Left forelimb (tissue), 1 donor: ENCODE data around the gene TECR.
A peak's percentile ranks its signal among the peaks of the same experiment; 100 is the strongest.

Experiments used
- DNase-seq: peaks from one replicate; pipeline ENCODE4 v3.0.0-alpha.2; 2018; ENCODE audit warnings: low spot score

The TECR gene

DNA sequence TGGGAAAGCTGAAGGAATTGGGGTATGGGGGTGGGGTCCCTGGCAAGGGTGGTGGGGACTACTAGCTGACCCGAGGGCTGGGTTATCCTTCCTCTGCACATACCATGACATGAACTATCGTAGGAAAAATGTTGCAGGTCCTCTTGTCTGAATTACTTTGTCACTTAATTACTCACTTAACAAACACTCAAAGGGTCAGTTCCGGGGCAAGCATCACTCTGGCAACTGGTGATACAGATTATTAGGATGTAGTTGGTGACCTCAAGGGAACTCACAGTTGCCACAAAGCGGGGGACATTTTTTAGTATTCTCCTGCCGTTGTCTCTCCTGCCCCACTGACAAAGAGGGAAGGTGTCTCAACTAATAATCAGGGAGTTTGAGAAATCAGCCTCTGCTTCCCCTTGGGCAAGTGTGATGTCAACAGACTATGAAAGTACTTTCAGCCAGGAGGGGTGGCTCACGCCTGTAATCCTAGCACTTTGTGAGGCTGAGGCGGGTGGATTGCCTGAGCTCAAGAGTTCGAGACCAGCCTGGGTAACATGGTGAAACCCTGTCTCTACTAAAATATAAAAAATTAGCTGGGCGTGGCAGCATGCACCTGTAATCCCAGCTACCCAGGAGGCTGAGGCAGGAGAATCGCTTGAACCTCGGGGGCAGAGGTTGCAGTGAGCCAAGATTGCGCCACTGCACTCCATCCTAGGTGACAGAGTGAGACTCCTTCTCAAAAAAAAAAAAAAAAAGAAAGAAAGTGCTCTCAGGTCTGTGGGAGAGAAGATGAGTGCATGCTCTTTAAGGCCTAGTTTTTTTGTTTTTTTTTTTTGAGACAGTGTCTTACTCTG is 21.5 kb upstream of the TECR start:
- DNase-seq, result no peak

DNA sequence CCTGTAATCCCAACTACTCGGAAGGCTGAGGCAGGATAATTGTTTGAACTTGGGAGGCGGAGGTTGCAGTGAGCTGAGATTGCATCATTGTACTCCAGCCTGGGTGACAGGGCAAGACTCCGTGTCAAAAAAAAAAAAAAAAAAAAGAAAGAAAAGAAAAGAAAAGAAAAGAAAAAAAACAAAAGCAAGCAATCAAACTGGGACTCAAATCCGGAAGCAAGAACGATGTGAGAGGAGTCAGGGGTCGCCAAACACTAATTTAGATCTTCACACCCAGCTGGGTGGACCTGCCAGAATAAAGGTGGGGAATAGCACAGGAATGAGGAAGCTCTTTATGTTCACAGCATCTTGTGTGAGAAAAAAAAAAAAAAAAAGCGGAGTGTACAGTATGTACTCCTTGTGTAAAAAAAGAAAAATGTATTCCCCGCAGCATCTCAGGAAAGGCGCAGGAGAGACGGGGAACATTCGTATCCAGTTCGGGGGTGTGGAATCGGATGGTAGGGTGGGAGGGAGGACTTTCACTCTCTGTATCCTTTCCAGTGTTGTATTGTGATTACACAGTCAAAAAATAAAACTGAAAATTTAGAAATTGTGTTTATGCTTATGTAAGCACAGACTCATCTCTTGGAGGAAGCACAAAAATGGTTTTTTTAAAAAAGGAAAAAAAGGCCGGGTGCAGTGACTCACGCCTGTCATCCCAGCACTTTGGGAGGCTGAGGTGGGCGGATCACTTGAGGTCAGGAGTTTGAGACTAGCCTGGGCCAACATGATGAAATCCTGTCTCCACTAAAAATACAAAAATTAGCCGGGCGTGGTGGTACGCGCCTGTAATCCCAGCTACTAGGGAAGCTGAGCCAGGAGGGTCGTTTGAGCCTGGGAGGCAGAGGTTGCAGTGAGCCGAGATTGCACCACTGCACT is 18.8 kb upstream of the TECR start:
- DNase-seq, result no peak

DNA sequence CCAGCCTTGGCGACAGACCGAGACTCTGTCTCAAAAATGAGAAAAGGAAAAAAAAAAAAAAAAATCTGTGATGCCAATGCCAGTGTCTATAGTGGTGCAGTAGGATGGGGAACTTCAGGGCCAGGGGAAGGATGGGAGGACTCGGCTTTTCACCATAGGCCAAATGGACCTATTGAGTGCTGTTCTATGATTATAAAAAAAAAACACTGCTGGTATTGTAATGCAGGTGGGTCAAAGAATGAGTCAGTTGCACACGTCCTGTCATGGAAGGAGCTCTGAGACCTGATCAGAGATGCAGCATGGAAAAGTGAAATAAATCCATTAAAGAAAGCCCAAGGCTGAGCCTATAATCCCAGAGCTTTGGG is 18.2 kb upstream of the TECR start:
- DNase-seq, result no peak

DNA sequence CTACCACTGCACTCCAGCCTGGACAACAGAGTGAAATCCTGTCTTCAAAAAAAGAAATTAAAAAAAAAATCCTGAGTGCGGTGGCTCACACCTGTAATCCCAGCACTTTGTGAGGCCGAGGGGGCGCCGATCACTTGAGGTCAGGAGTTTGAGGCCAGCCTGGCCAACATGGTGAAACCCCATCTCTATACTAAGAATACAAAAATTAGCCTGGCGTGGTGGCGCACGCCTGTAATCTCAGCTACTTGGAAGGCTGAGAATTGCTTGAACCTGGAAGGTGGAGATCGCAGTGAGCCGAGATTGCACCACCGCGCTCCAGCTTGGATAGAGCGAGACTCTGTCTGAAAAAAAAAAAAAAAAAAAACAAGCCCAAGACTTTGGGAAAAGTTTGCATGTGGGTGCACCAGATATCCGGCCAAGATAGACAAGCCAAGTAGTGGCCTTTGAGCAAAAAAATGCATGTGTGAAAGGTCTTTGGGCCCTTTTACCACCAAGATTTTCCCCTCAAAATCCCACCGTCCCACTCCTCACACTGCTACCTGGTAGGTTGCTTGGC is 16.9 kb upstream of the TECR start:
- DNase-seq, result no peak

DNA sequence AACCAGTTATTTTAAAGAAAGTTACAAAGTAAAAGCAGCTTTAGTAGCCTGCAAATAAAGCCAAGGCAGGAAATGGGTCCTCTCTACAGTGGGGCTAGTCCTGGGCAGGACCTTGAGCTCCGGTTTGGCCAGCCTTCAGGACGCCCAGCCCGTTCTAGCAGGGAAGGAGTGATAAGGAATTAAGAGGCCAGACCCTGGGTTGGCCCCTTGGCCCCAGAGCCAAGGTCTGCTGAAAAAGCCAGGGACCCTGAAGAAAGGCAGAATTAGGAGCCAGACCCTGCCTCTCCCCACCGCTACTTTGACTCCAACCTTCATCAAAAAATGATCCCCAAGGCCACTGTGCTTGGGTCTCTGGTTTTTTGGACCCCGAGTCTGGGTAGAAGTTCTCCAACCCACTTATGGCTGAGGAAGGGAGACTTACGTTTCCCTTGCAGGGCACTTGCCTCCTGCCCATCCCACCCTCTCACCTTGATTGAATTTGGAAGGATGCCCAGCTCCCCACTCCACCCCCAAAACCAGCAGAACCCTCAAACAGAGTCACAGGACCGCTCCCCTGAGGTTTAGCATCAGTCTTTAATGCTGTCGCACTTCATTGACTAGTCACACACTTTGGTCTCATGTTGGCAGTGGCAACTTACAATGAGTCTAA is 15.1 kb upstream of the TECR start:
- no peak for DNase-seq

DNA sequence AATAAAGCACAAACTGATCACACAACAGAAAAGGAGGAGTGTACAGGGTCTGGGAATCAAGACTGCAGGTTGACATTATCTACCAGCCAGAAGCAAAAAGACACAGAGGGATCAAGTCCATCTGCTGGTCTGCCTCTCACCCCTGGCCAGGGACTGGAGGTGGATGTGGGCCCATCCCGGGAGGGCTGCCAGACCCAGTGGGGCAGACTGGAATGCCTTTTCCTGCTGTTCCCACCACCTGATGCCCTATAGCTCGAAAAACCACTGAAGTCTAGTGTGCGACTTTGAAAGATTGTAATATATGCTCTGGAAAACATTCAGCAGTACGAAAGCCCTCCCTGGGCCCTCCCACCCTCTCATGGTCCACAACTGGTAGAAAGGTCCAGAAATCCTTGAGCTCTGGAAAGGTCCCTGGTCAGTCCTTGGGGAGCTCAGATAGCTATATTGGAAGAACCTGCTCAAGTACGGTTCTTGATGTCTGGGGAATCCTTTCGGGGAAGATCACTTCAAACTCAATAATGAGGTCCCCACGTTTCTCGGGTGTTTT is 13.8 kb upstream of the TECR start:
- no peak for DNase-seq

DNA sequence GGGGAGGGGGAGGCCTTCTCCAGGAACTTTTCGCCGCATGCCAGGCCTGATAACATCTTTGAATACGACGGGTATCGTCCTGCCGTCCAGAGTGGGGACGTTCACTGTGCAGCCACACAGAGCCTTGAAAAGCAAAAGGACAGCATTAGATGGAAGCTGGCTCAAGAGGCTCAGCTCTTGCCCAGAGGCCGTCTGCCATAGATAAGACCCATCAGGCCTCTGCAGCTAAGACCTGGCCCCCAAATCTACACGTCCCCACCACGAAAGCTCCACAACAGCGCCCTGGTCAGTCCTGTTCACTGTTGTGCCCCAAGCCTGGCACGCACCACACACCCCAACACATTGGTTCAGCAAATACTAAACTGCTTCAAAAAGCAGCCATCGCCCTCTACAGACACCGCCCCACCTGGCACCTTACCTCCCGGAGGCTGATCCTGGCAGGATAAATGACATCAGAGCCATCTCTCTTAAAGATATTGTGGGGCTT is 13.3 kb upstream of the TECR start:
- no peak for DNase-seq

DNA sequence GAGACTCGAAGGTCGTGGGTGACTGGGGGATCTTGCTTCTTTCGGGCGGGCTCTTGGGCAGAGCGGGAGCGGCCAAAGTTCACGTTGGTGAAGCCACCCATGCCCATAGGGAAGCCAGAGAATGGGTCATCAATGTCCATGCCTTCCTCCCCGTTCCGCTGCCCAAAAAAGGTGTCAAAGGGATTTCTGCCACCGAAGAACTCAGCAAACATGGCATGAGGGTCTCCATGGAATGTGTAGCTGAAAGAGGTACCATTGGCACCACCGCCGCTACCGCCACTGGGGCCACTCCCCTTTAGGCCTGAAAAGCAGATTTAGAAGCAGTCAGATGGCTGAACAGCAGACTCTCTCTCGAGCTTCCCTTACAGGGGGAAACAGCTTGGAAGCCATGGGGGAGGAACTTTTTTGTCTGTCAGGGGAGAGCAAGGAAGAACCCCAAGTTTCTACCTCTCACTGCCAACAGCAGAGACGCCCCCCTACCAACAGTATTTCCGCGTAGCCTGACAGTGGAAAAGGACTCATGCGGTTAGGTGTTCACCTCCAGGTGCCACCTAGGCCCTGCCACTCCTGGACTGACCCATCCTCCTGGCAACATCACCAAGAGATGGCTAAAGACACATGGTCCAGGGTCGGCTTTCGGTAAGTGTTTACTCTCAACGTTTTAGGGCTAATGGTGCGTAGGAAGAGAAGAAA is 12.5 kb upstream of the TECR start:
- DNase-seq, result no peak

DNA sequence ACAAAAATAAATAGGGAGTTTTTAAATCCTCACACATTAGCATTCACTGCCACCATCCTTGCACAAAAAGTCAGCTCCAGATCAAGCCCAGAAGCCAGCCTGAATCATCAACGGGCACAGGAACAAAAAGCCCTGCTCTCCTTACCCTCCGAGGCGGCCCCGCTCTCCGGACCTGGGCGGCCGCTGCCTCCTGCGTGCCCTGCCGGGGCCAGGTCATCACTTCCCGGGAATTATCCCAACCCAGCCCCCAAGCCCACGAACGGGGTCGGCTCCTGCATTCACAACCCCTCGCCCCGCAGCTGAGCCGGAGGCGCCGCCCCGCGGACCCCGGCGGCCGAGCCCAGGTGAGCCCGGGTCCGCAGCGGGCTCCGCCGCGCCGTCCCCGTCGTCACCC is 12.0 kb upstream of the TECR start:
- no peak for DNase-seq

DNA sequence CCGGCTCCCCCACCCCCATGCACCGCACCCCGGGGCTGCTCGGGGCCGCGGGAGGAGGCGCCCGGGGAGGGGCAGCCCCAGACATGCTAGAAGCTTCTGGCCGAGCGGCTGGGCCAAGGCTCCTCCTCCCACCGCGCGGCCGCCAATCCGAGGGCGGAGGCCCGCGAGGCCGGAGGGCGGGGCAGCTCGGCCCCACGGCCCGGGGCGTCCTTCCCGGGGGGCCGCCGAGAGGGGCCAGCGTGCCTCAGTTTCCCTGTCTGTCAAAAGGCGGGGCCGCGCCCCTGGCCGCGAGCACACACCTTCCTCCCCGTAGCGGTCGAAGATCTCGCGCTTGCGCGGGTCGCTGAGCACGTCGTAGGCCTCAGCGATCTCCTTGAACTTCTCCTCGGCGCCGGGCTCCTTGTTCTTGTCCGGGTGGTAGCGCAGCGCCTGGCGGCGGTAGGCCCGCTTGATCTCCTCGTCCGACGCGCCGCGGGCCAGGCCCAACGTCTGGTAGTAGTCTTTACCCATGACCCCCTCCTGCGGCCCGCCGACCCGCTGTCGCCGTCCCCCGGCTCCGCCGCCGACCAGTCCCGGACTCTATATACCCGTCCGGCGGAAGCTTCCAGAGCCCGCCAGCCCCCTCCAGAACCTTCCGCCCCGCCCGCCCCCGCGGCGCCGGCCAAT is 11.4 kb upstream of the TECR start, which contains the start of gene DNAJB1:
Gene DNAJB1, minus strand, starts transcription at position 558 of the 666 bp plus-strand sequence. Its CDS starts 48 bp downstream, at position 510.
- peak; percentile 99 for DNase-seq

DNA sequence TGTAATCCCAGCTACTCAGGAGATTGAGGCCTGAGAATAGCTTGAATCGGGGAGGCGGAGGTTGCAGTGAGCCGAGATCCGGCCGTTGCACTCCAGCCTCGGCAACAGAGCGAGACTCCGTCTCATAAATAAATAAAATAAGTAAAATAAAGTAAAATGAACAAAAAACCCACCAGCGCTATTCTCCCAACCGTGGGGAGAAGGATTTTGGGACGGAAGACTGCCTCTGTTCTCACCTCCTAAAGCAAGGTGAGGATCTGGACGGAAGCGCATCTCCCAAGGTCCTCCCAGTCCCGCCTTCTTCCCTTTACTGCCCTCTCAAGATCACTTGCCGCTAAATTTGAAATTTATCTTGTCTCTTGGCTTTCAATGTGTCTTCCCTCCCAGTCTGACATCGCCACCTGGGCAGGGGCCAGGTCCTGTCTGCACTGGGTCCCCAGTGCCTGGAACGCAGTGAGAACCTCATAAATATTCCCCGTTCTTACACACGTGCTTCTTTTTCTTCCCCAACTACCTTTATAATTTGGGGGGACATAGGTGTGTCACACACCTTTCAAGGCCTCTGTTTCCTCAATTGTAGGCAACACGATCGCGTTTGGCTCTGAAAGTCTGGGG is 10.0 kb upstream of the TECR start:
- DNase-seq, result no peak

DNA sequence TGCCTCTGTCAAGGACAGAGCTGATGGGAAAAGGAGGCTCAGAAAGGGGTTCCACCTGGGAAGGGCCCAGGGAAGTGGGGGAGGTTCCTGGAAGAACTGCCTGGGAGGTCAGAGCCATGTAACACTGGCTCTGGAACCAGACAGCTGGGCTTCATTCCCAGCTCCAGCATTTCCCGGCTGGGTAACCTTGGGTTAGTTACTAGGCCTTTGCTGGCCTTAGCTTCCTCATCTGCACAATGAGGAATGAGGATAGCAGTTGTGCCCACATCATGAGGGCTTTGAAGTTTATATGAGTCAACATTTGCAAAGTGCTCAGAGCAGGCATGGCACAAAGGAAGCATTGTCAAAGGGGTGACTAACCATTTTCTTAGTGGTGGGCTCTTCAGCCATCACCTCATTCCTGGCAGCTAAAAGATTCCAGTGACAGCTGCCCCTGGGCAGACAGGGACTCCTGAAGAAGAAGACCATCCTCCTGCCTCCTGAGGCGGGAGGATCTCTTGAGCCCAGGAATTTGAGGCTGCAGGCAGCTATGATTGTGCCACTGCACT is 9.5 kb upstream of the TECR start:
- no peak for DNase-seq

DNA sequence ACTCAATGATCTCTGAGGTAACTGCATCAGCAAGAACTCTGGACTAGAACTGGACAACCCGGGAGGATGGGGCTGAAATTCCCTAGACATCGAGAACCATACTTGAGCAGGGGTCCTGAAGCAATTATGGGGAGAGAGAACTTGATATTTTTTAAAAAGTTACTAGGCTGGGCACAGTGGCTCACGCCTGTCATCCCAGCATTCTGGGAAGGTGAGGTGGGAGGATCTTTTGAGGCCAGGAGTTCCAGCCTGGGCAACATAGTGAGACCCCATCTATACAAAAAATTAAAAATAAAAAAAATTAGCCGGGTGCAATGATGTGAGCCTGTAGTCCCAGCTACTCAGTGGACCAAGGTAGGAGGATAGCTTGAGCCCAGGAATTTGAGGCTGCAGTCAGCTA is 8.9 kb upstream of the TECR start:
- DNase-seq, result no peak

DNA sequence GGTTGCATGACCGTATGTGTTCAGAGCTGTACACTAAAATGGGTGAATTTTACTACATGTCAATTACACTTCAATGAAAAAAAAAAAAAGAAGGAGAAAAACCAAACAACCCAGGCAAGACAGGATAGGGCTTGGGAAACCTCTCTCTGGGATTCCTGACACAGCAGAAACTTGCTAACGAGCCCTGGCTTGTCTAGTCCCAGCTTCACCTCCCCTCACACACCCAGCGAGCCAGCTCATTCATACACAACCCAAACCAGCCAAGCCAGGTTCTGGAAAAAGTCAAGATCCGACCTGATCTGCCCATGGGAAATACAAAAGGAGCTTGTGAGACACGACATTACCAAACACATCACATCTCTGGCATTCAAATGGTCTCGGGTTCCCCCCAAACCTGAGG is 3.7 kb upstream of the TECR start:
- DNase-seq, result no peak

DNA sequence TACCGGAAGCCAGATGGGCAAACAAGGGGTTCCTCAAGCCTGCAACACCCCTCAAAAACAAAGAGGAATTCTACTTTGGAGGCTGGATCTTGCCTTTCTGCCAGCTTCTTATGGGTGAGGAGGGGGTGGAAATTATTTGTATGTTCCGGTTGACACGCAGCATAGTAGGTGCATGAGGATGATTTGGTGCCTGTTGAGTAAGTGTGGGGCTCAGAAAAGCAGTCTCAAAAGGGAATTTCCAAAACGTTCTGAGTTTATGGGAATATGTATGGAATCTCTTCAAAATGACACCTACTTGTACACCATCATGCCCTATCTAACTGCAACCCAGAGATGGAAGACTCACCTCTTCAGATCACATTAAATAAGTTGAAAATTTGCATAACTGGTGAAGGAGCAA is 3.0 kb upstream of the TECR start:
- no peak for DNase-seq

DNA sequence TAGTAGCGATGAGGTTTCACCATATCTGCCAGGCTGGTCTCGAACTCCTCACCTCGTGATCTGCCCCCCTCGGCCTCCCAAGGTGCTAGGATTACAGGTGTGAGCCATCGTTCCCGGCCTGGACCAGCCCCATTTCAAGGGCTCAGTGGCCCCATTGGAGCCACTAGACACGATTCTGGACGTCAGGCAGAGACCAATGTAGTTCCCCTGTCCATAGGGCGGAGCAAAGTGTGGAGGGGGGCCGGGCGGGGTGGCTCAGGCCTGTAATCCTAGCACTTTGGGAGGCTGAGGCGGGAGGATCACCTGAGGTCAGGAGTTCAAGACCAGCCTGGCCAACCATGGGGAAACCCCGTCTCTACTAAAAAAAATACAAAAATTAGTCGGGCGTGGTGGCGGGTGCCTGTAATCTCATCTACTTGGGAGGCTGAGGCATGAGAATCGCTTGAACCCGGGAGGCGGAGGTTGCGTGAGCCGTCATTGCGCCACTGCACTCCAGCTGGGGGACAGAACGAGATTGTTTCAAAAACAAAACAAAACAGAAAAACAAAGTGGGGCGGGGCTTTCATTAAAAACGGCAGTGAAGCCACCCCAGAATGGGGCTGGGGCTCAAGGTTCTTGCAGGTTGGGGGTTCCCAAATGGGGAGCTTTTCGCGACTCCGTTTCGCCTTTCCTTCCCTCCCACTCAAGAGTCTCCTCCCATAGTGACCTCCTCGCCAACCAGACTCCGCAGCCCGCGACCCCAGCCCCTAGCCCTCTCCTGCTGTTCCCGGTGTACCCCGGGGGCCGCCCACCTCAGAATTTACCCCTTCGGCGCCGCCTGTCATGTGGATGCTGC is 758 bp upstream of the TECR start:
- DNase-seq, result no peak

DNA sequence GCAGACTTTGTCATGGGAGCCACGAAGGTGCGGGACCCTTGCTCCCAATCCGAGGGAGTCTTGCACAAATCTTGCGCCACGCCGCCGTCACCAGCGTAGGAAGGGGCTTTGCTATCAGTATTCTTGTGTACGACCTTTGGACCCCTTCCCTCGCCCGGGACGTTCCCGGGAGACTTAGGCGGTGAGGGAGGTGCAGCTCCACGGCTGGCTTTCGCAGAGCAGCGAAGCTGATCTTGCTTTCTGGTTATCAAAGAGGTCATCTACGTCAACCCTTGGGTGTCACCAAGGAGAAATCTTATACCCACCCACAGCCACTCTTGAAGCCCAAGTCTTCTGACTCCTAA is 583 bp downstream of the TECR start:
- DNase-seq, result no peak

DNA sequence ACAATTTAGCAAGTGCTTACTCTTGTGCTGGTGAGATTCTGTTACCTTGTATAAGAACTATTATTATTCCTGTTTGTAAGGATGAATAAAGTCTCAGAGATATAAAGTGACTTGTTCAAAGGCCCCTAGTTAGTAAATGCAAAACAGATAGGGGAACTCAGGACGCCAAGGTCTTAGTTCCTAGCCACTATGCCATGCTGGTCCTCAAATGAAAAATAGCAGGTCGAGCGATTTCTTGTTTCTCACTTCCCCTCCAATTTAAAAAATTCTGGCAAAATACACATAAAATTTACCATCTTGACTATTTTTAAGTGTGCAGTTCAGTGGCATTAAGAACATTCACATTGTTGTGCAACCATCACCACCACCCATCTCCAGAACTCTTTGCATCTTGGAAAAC is 1.1 kb downstream of the TECR start:
- no peak for DNase-seq

DNA sequence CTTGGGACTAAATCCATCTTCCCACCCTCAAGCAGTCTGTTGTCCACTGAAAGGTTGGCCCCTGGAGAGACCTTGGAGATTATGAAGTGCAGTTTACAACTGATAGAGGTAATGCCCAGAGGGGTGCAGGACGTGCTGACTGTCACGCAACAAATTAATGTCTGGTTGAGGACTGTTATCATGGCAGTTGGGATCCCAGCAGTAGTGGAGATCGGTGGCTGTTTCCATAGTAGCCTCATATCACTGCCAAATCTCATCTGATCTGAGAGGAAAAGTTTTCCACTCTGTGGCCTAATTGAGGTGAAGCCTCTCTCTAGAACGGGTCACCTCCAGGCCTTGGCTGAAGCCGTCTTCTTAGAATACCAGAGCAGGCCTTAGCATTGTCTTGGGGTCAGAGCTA is 4.1 kb downstream of the TECR start:
- DNase-seq, result no peak
